ENCODE data around the gene VSNL1. TPM values are rescaled to one million over a fixed set of nuclear protein-coding genes. Genes with fewer than 3 reads are reported as not detected.
"Not testable (repeated sequence)": the region's sequence is repeated elsewhere in the genome, so short reads cannot be mapped to it uniquely, and the experiment has no call there.

VSNL1 gene
- total RNA-seq, 1 donor from 2014 or later = 0.39 TPM

- no peak for DNase-seq (ENCODE audit: low spot score)
These were observed 2.0 kb downstream of the VSNL1 start for GRCh38 chr2:17542471-17542870.

GRCh38 chr2:17543131-17543660 is 2.7 kb downstream of the VSNL1 start:
- no peak for DNase-seq (ENCODE audit: low spot score)

GRCh38 chr2:17543848-17544247 is 3.4 kb downstream of the VSNL1 start:
- no peak for DNase-seq (ENCODE audit: low spot score)

- no peak for DNase-seq (ENCODE audit: low spot score)
These were observed 3.8 kb downstream of the VSNL1 start for GRCh38 chr2:17544256-17544655.

- DNase-seq (ENCODE audit: low spot score) = no peak
These were observed 5.5 kb downstream of the VSNL1 start for GRCh38 chr2:17545680-17546613.

- DNase-seq (ENCODE audit: low spot score) = no peak
These were observed 6.7 kb downstream of the VSNL1 start for GRCh38 chr2:17547237-17547636.

GRCh38 chr2:17547737-17548136 is 7.2 kb downstream of the VSNL1 start:
- no peak for DNase-seq (ENCODE audit: low spot score)

GRCh38 chr2:17550907-17551306 is 10.4 kb downstream of the VSNL1 start:
- DNase-seq (ENCODE audit: low spot score) = no peak

- DNase-seq (ENCODE audit: low spot score) = no peak
These were observed 14.7 kb downstream of the VSNL1 start for GRCh38 chr2:17555150-17555549.

- no peak for DNase-seq (ENCODE audit: low spot score)
These were observed 17.1 kb downstream of the VSNL1 start for GRCh38 chr2:17557596-17557995.

- no peak for DNase-seq (ENCODE audit: low spot score)
These were observed 17.6 kb downstream of the VSNL1 start for GRCh38 chr2:17558053-17558452.

- no peak for DNase-seq (ENCODE audit: low spot score)
These were observed 18.4 kb downstream of the VSNL1 start for GRCh38 chr2:17558878-17559277.

- DNase-seq (ENCODE audit: low spot score) = not testable (repeated sequence)
These were observed 25.2 kb downstream of the VSNL1 start for GRCh38 chr2:17565726-17566125.

GRCh38 chr2:17571681-17572080 is 31.2 kb downstream of the VSNL1 start:
- DNase-seq (ENCODE audit: low spot score) = no peak

GRCh38 chr2:17573085-17573803 is 32.7 kb downstream of the VSNL1 start:
- no peak for DNase-seq (ENCODE audit: low spot score)

GRCh38 chr2:17573804-17574175 is 33.3 kb downstream of the VSNL1 start:
- DNase-seq (ENCODE audit: low spot score) = no peak

GRCh38 chr2:17574406-17575073 is 34.0 kb downstream of the VSNL1 start:
- no peak for DNase-seq (ENCODE audit: low spot score)

GRCh38 chr2:17576802-17577201 is 36.3 kb downstream of the VSNL1 start:
- DNase-seq (ENCODE audit: low spot score) = no peak

- no peak for DNase-seq (ENCODE audit: low spot score)
These were observed 38.0 kb downstream of the VSNL1 start for GRCh38 chr2:17578466-17578928.

- no peak for DNase-seq (ENCODE audit: low spot score)
These were observed 39.3 kb downstream of the VSNL1 start for GRCh38 chr2:17579605-17580318.

GRCh38 chr2:17580319-17580715 is 39.8 kb downstream of the VSNL1 start:
- no peak for DNase-seq (ENCODE audit: low spot score)
